ENCODE data around the gene STRIT1. TPM values are rescaled to one million over a fixed set of nuclear protein-coding genes. Genes with fewer than 3 reads are reported as not detected.
A peak's percentile ranks its signal among the peaks of the same experiment; 100 is the strongest.

STRIT1 gene
- total RNA-seq, 1 experiment from 2014 or later = not detected

DNA sequence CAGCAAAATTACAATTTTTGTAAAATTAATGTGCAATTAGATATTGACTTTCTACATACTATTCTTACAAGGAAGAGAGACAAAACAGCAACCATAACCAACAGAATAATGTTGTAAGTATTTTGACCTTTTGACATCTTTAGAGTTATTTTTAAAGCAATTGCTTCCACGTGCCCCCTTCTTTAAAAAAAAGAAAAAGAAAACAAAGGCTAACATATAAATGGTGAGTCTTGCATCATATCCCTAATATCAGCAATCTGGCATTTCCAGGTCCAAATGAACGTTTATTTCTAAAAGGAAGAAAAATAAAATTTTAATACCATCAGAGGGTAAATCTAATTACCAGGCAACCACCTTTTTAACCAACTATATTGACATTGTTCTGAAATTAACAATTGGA is 19.3 kb upstream of the STRIT1 start:
- intact Hi-C loops (cut with micrococcal nuclease) = loop anchor here (1.0 kb wide), 1 partner anchor 80 kb away; no protein-coding TSS in a partner anchor
- no peaks in the 10 kb centered on the region for H3K79me2 ChIP-seq (ENCODE audit: low read length)
- H2AFZ ChIP-seq (ENCODE audit: low read length) = no peak overlapping the region
- H3K9ac ChIP-seq (ENCODE audit: low read length) = no peak overlapping the region
- H3K9me2 ChIP-seq (replicated peaks; ENCODE audit: low read length) = no peaks in the 10 kb centered on the region
- ATAC-seq (no peak), DNase-seq (no peak)
- no peaks in the 10 kb centered on the region for H4K20me1 ChIP-seq (ENCODE audit: low read length)
- H3K27ac ChIP-seq (ENCODE audit: low read length) = peak overlapping the region; percentile 1; the same call in 1 of the 2 replicates
- no peaks in the 10 kb centered on the region for H3K36me3 ChIP-seq (ENCODE audit: low read depth, low read length)
- no peaks in the 10 kb centered on the region for H3K27me3 ChIP-seq (ENCODE audit: low read length)
- BruUV-seq (replicated peaks) = no TSS peak
- H3K4me2 ChIP-seq (ENCODE audit: low read length) = no peak overlapping the region
- CTCF ChIA-PET = no interaction called here
- H3K9me3 ChIP-seq (ENCODE audit: low read length) = no peaks in the 10 kb centered on the region
- POLR2A ChIA-PET (ENCODE audit: unreplicated experiment) = no interaction called here
- H3F3A ChIP-seq (ENCODE audit: low read length, unreplicated experiment) = no peaks in the 10 kb centered on the region
- TF ChIP-seq EZH2phosphoT487 (IDR thresholded peaks at IDR 0.05; ENCODE audit: borderline replicate concordance, low read length) = no peak
- TF ChIP-seq EZH2 (IDR thresholded peaks at IDR 0.05; ENCODE audit: low read length, unreplicated experiment) = no peak
- TF ChIP-seq, protein P1, sequence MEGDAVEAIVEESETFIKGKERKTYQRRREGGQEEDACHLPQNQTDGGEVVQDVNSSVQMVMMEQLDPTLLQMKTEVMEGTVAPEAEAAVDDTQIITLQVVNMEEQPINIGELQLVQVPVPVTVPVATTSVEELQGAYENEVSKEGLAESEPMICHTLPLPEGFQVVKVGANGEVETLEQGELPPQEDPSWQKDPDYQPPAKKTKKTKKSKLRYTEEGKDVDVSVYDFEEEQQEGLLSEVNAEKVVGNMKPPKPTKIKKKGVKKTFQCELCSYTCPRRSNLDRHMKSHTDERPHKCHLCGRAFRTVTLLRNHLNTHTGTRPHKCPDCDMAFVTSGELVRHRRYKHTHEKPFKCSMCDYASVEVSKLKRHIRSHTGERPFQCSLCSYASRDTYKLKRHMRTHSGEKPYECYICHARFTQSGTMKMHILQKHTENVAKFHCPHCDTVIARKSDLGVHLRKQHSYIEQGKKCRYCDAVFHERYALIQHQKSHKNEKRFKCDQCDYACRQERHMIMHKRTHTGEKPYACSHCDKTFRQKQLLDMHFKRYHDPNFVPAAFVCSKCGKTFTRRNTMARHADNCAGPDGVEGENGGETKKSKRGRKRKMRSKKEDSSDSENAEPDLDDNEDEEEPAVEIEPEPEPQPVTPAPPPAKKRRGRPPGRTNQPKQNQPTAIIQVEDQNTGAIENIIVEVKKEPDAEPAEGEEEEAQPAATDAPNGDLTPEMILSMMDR (conservative IDR thresholded peaks at IDR 0.05; ENCODE audit: low read depth, low read length) = no peak
- H3K4me1 ChIP-seq (ENCODE audit: insufficient read depth, low read length) = peaks cover 22% of the 10 kb centered on the region
- H3K4me3 ChIP-seq (ENCODE audit: low read length) = no peak overlapping the region

DNA sequence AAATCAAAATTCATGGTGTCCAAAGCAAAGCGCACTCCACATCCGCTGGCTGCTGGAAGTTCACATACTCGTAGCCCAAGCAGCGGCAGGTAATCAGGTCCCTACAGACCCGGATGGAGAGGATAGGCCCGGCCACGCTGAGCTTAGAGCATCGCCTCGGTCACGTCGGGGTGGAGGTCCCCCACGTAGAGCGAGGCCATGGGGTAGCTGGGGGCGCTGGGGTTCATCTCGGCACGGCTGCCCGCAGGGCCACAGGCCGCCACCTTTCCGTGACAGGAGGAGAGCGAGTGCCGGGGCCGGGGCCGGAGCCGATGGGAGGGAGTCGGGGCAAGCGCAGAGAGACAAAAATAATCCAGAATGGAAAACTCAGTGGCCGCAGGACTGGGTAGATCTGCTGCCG is 16.1 kb upstream of the STRIT1 start:
- no peaks in the 10 kb centered on the region for H3F3A ChIP-seq (ENCODE audit: low read length, unreplicated experiment)
- H3K4me3 ChIP-seq (ENCODE audit: low read length) = no peak overlapping the region
- no peak for ATAC-seq
- no peak for DNase-seq
- no peaks in the 10 kb centered on the region for H3K79me2 ChIP-seq (ENCODE audit: low read length)
- no peak overlapping the region for H3K27ac ChIP-seq (ENCODE audit: low read length)
- no peaks in the 10 kb centered on the region for H3K36me3 ChIP-seq (ENCODE audit: low read depth, low read length)
- no peak overlapping the region for H3K4me2 ChIP-seq (ENCODE audit: low read length)
- CTCF ChIA-PET = no interaction called here
- no peaks in the 10 kb centered on the region for H3K27me3 ChIP-seq (ENCODE audit: low read length)
- intact Hi-C loops (cut with micrococcal nuclease) = no loop called here
- TF ChIP-seq EZH2phosphoT487 (IDR thresholded peaks at IDR 0.05; ENCODE audit: borderline replicate concordance, low read length) (no peak), EZH2 (IDR thresholded peaks at IDR 0.05; ENCODE audit: low read length, unreplicated experiment) (no peak)
- TF ChIP-seq, protein P1 (conservative IDR thresholded peaks at IDR 0.05; ENCODE audit: low read depth, low read length) = no peak
- no peaks in the 10 kb centered on the region for H4K20me1 ChIP-seq (ENCODE audit: low read length)
- H2AFZ ChIP-seq (ENCODE audit: low read length) = no peak overlapping the region
- no TSS peak for BruUV-seq (replicated peaks)
- H3K9me3 ChIP-seq (ENCODE audit: low read length) = no peaks in the 10 kb centered on the region
- no peaks in the 10 kb centered on the region for H3K9me2 ChIP-seq (replicated peaks; ENCODE audit: low read length)
- POLR2A ChIA-PET (ENCODE audit: unreplicated experiment) = no interaction called here
- no peak overlapping the region for H3K9ac ChIP-seq (ENCODE audit: low read length)
- H3K4me1 ChIP-seq (ENCODE audit: insufficient read depth, low read length) = peaks cover 22% of the 10 kb centered on the region

DNA sequence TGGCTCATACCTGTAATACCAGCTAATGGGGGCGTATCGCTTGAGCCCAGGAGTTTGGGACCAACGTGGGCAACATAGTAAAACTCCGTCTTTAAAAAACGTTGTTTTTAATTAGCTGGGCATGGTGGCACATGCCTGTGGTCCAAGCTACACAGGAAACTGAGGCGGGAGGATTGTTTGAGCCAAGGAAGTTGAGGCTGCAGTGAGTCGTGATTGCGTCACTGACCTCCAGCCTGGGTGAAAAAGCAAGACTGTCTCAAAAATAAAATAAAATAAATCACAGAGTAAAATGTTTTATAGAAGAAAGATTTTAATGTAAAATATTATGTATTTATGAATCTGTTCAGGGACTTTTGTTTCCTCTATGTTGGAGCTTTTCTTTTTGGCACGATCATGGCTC is 15.3 kb upstream of the STRIT1 start:
- Histone ChIP-seq H2AFZ (ENCODE audit: low read length) (no peak overlapping the region; the same call in 1 of the 2 replicates), H3K4me1 (ENCODE audit: insufficient read depth, low read length) (peaks cover 20% of the 10 kb centered on the region), H4K20me1 (ENCODE audit: low read length) (no peaks in the 10 kb centered on the region), H3K4me2 (ENCODE audit: low read length) (no peak overlapping the region), H3F3A (ENCODE audit: low read length, unreplicated experiment) (no peaks in the 10 kb centered on the region), H3K36me3 (ENCODE audit: low read depth, low read length) (no peaks in the 10 kb centered on the region), H3K79me2 (ENCODE audit: low read length) (no peaks in the 10 kb centered on the region), H3K9ac (ENCODE audit: low read length) (no peak overlapping the region), H3K9me3 (ENCODE audit: low read length) (no peaks in the 10 kb centered on the region), H3K27ac (ENCODE audit: low read length) (no peak overlapping the region), H3K27me3 (ENCODE audit: low read length) (no peaks in the 10 kb centered on the region), H3K9me2 (replicated peaks; ENCODE audit: low read length) (no peaks in the 10 kb centered on the region), H3K4me3 (ENCODE audit: low read length) (no peak overlapping the region)
- no TSS peak for BruUV-seq (replicated peaks)
- ATAC-seq (no peak), DNase-seq (peak; percentile 31)
- ChIA-PET CTCF (no interaction called here), POLR2A (ENCODE audit: unreplicated experiment) (no interaction called here)
- TF ChIP-seq EZH2 (IDR thresholded peaks at IDR 0.05; ENCODE audit: low read length, unreplicated experiment) (no peak), EZH2phosphoT487 (IDR thresholded peaks at IDR 0.05; ENCODE audit: borderline replicate concordance, low read length) (no peak)
- TF ChIP-seq, protein P1 (conservative IDR thresholded peaks at IDR 0.05; ENCODE audit: low read depth, low read length) = no peak
- intact Hi-C loops (cut with micrococcal nuclease) = no loop called here
